GM21786 (cell line): ENCODE measurements around the gene CACNA1G.

Source experiments
- ATAC-seq: cut with Tn5 transposase; IDR thresholded peaks from one replicate; pipeline ENCODE4 v1.9.1; 2021; ENCODE audit not compliant: unreplicated experiment

CACNA1G gene

GRCh38 chr17:50608700-50609379 is 48.3 kb downstream of the CACNA1G start:
- ATAC-seq = no peak

GRCh38 chr17:50609380-50610074 is 49.0 kb downstream of the CACNA1G start:
- no peak for ATAC-seq

GRCh38 chr17:50611634-50612033 is 51.1 kb downstream of the CACNA1G start:
- ATAC-seq = no peak

GRCh38 chr17:50612281-50612680 is 51.8 kb downstream of the CACNA1G start:
- ATAC-seq = no peak

GRCh38 chr17:50613007-50613992 is 52.8 kb downstream of the CACNA1G start:
- no peak for ATAC-seq

- no peak for ATAC-seq
These were observed 54.0 kb downstream of the CACNA1G start for GRCh38 chr17:50614471-50615051.

GRCh38 chr17:50615828-50616227 is 55.3 kb downstream of the CACNA1G start:
- ATAC-seq = no peak

GRCh38 chr17:50618300-50618699 is 57.8 kb downstream of the CACNA1G start:
- ATAC-seq = no peak

- ATAC-seq = no peak
These were observed 58.4 kb downstream of the CACNA1G start for GRCh38 chr17:50618941-50619340.

- ATAC-seq = no peak
These were observed 59.0 kb downstream of the CACNA1G start for GRCh38 chr17:50619489-50619888.

- ATAC-seq = no peak
These were observed 59.7 kb downstream of the CACNA1G start for GRCh38 chr17:50620237-50620636.

- no peak for ATAC-seq
These were observed 60.3 kb downstream of the CACNA1G start for GRCh38 chr17:50620858-50621257.

- ATAC-seq = no peak
These were observed 61.1 kb downstream of the CACNA1G start for GRCh38 chr17:50621574-50622031.

- ATAC-seq = no peak
These were observed 63.9 kb downstream of the CACNA1G start for GRCh38 chr17:50624321-50624934.

GRCh38 chr17:50625032-50625871 is 64.7 kb downstream of the CACNA1G start:
- no peak for ATAC-seq

- ATAC-seq = no peak
These were observed 65.6 kb downstream of the CACNA1G start for GRCh38 chr17:50626037-50626574.

- ATAC-seq = no peak
These were observed 66.7 kb downstream of the CACNA1G start for GRCh38 chr17:50627036-50627781.

- no peak for ATAC-seq
These were observed 67.5 kb downstream of the CACNA1G start for GRCh38 chr17:50627782-50628601.
